HepG2 (cell line): Measurements from ENCODE around the gene HSD11B2. TPM values are rescaled to one million over a fixed set of nuclear protein-coding genes. Genes with fewer than 3 reads are reported as not detected.

Source experiments
- DPF2 ChIP-seq: sonication (generic); formaldehyde crosslinking; IDR thresholded peaks from 2 replicates; pipeline ENCODE4 v1.4.0; 2020; ENCODE audit warnings: mild to moderate bottlenecking, low read depth, missing genetic modification reagents, borderline replicate concordance
- GFI1 ChIP-seq: sonication (generic); formaldehyde crosslinking; IDR thresholded peaks from 2 replicates; pipeline ENCODE4 v1.5.0; 2020; ENCODE audit warnings: missing genetic modification reagents, mild to moderate bottlenecking, borderline replicate concordance
- PCBP1 ChIP-seq: fragments of 200-400 bp; formaldehyde crosslinking; IDR thresholded peaks from 2 replicates; pipeline ENCODE4 v1.6.1; 2017; ENCODE audit warnings: mild to moderate bottlenecking, low read depth, low read length, borderline replicate concordance
- POLR2G ChIP-seq: fragments of 200-400 bp; formaldehyde crosslinking; IDR thresholded peaks from 2 replicates; pipeline ENCODE4 v1.6.1; 2018; ENCODE audit warnings: mild to moderate bottlenecking, low read depth, low read length, moderate library complexity
- RARG ChIP-seq: sonication (generic); formaldehyde crosslinking; IDR thresholded peaks from 2 replicates; pipeline ENCODE4 v1.4.0; 2020; ENCODE audit warnings: low read depth, mild to moderate bottlenecking, missing genetic modification reagents
- SOX13 ChIP-seq, 3 experiments: fragments of 450-650 bp in 1 of 3; sonication (generic) in 1 of 3; formaldehyde crosslinking in 1 of 3; IDR thresholded peaks in 2 of 3; conservative IDR thresholded peaks in 1 of 3; 2 replicates each; pipeline versions ENCODE4 v1.5.0 to v1.6.1; 2016 to 2020; ENCODE audit warnings: antibody characterized with exemption in 1 of 3, mild to moderate bottlenecking in 1 of 3, missing compliant biosample characterization in 1 of 3, missing genetic modification reagents in 1 of 3, moderate library complexity in 1 of 3
- SUZ12 ChIP-seq: fragments of 150-350 bp; IDR thresholded peaks from 2 replicates; pipeline ENCODE4 v1.6.1; 2014; ENCODE audit warnings: low read depth, low read length
- TOE1 ChIP-seq: sonication (generic); formaldehyde crosslinking; IDR thresholded peaks from 2 replicates; pipeline ENCODE4 v1.4.0; 2020; ENCODE audit warnings: mild to moderate bottlenecking, missing genetic modification reagents
- ZBTB42 ChIP-seq: sonication (generic); formaldehyde crosslinking; IDR thresholded peaks from 2 replicates; pipeline ENCODE4 v1.5.0; 2020; ENCODE audit warnings: mild to moderate bottlenecking, missing genetic modification reagents
- ZNF333 ChIP-seq: sonication (generic); formaldehyde crosslinking; IDR thresholded peaks from 2 replicates; pipeline ENCODE4 v1.4.0; 2020; ENCODE audit warnings: mild to moderate bottlenecking, missing genetic modification reagents, borderline replicate concordance
- ZNF563 ChIP-seq: sonication (generic); formaldehyde crosslinking; IDR thresholded peaks from 2 replicates; pipeline ENCODE4 v1.8.0; 2022; ENCODE audit warnings: mild to moderate bottlenecking, moderate library complexity, missing genetic modification reagents
- ZNF577 ChIP-seq: sonication (generic); formaldehyde crosslinking; IDR thresholded peaks from 2 replicates; pipeline ENCODE4 v1.4.0; 2020; ENCODE audit warnings: mild to moderate bottlenecking, low read depth, missing genetic modification reagents, borderline replicate concordance
- ZNF747 ChIP-seq: sonication (generic); formaldehyde crosslinking; IDR thresholded peaks from 2 replicates; pipeline ENCODE4 v1.8.1; 2023; ENCODE audit warnings: missing genetic modification reagents, mild to moderate bottlenecking, borderline replicate concordance
- ZSCAN12 ChIP-seq: sonication (generic); formaldehyde crosslinking; IDR thresholded peaks from 2 replicates; pipeline ENCODE4 v1.9.0; 2021; ENCODE audit warnings: mild to moderate bottlenecking, missing genetic modification reagents
- polyA plus RNA-seq, 8 experiments: library from polyadenylated mRNA; depleted of rRNA in 3 of 8; stranded (reverse) in 7 of 8; unstranded in 1 of 8; fragments of >200 nt; fragmentation: Illumina TruSeq in 4 of 8; extraction: Trizol in 4 of 8; gene quantifications; 2 replicates each; pipeline versions ENCODE4 v1.2.1 to v1.2.3, GENCODE V29; 2011 to 2016; ENCODE audit warnings: low read depth in 4 of 8, missing spikeins in 1 of 8, mixed read lengths in 1 of 8; ENCODE audit not compliant: insufficient read depth in 1 of 8
- total RNA-seq, 5 experiments: library from RNA; depleted of rRNA; stranded (reverse); fragments of >200 nt; fragmentation: Illumina TruSeq; extraction: Trizol; gene quantifications; 2 replicates each; pipeline ENCODE4 v1.2.3, GENCODE V29; 2016; ENCODE audit warnings: low read depth in 1 of 5
- TF ChIP-seq, protein P1 (sequence below): sonication (generic); formaldehyde crosslinking; IDR thresholded peaks from 2 replicates; pipeline ENCODE4 v1.4.0; 2020; ENCODE audit warnings: missing genetic modification reagents
- TF ChIP-seq, protein P2 (sequence below): sonication (generic); formaldehyde crosslinking; IDR thresholded peaks from 2 replicates; pipeline ENCODE4 v1.4.0; 2020; ENCODE audit warnings: missing genetic modification reagents
- TF ChIP-seq, protein P3 (sequence below): sonication (generic); formaldehyde crosslinking; IDR thresholded peaks from 2 replicates; pipeline ENCODE4 v1.4.0; 2020; ENCODE audit warnings: mild to moderate bottlenecking, low read depth, missing genetic modification reagents
- TF ChIP-seq, protein P4 (sequence below): fragments of 450-650 bp; IDR thresholded peaks from 2 replicates; pipeline ENCODE4 v1.6.1; 2017

The HSD11B2 gene
- total and polyA plus RNA-seq, 2 of the 13 experiments (the other 11 are each of a cell fraction or from before 2014, with no cell fraction given): 8.9 to 13.6 TPM

DNA sequence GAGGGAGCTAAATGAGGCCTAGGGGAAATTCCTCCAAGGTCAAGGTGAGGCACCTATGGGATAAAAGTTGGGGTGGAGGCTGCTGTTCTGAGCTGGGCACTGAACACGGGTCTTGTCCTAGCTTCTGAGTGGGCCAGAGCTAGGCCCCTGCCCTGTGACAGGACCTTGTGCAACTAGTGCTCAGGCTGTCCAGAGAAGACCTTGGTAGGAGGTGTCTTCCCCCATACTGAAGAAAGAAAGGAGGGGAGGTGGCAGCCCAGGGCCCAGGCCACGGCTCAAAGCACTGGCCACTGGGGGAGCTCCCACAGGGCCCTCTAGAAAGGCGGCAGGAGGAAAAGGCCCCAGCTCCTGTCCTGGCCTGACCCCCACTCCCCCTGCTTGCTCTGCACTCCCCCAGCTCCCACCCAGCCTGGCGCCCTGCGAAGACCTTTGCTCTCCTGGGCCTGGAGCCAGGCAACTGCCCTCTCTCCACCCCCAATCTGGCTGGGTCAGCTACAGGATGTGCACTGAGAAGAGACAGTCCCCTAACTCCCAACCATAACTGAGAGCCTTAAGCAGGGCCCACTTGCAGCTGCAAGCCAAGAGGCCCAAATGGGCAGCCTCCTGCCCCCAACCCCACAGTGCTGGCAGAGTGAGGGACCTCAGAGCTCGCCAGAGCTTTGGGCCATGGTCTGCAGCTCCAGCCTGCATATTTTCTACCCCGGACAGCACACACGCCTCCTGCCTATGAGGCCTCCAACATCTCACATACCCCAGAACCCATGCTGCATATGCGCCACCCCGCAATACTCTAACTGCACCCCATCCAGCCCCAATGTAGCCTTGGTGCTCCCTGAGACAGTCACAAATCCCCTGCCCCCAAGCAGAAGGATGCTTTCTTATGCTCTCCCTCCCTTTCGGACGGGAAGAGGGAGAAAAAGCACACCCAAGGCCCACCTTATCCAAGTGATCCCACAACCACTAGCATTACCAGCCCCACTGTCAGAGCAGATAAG lies 15.3 kb downstream of the HSD11B2 start (continued):
- TF ChIP-seq, protein P1, sequence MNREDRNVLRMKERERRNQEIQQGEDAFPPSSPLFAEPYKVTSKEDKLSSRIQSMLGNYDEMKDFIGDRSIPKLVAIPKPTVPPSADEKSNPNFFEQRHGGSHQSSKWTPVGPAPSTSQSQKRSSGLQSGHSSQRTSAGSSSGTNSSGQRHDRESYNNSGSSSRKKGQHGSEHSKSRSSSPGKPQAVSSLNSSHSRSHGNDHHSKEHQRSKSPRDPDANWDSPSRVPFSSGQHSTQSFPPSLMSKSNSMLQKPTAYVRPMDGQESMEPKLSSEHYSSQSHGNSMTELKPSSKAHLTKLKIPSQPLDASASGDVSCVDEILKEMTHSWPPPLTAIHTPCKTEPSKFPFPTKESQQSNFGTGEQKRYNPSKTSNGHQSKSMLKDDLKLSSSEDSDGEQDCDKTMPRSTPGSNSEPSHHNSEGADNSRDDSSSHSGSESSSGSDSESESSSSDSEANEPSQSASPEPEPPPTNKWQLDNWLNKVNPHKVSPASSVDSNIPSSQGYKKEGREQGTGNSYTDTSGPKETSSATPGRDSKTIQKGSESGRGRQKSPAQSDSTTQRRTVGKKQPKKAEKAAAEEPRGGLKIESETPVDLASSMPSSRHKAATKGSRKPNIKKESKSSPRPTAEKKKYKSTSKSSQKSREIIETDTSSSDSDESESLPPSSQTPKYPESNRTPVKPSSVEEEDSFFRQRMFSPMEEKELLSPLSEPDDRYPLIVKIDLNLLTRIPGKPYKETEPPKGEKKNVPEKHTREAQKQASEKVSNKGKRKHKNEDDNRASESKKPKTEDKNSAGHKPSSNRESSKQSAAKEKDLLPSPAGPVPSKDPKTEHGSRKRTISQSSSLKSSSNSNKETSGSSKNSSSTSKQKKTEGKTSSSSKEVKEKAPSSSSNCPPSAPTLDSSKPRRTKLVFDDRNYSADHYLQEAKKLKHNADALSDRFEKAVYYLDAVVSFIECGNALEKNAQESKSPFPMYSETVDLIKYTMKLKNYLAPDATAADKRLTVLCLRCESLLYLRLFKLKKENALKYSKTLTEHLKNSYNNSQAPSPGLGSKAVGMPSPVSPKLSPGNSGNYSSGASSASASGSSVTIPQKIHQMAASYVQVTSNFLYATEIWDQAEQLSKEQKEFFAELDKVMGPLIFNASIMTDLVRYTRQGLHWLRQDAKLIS: no peak
- TF ChIP-seq RARG (CRISPR knock-in tag) (no peak), TOE1 (CRISPR knock-in tag) (no peak), ZSCAN12 (no peak), POLR2G (peak; percentile 67; the same call in 1 of the 2 replicates), ZNF333 (CRISPR knock-in tag) (0 out of 2 replicates have a peak, but pooled peaks have one; percentile 34), ZNF577 (CRISPR knock-in tag) (no peak), SOX13 (IDR thresholded peaks at IDR 0.05) (no peak), SOX13 (CRISPR knock-in tag; conservative IDR thresholded peaks at IDR 0.05 in 1 of 2, IDR thresholded peaks at IDR 0.05 in 1 of 2) (0 out of 4 replicates have a peak, but pooled peaks of 1 of the 2 experiments have one; percentile 59), ZNF747 (CRISPR knock-in tag) (no peak), SUZ12 (no peak), GFI1 (no peak), DPF2 (peak; percentile 88), ZNF563 (CRISPR knock-in tag) (0 out of 2 replicates have a peak, but pooled peaks have one; percentile 24), PCBP1 (no peak), ZBTB42 (no peak)
- TF ChIP-seq, protein P2, sequence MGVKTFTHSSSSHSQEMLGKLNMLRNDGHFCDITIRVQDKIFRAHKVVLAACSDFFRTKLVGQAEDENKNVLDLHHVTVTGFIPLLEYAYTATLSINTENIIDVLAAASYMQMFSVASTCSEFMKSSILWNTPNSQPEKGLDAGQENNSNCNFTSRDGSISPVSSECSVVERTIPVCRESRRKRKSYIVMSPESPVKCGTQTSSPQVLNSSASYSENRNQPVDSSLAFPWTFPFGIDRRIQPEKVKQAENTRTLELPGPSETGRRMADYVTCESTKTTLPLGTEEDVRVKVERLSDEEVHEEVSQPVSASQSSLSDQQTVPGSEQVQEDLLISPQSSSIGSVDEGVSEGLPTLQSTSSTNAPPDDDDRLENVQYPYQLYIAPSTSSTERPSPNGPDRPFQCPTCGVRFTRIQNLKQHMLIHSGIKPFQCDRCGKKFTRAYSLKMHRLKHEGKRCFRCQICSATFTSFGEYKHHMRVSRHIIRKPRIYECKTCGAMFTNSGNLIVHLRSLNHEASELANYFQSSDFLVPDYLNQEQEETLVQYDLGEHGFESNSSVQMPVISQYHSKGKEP (CRISPR knock-in tag): no peak
- TF ChIP-seq, protein P3, sequence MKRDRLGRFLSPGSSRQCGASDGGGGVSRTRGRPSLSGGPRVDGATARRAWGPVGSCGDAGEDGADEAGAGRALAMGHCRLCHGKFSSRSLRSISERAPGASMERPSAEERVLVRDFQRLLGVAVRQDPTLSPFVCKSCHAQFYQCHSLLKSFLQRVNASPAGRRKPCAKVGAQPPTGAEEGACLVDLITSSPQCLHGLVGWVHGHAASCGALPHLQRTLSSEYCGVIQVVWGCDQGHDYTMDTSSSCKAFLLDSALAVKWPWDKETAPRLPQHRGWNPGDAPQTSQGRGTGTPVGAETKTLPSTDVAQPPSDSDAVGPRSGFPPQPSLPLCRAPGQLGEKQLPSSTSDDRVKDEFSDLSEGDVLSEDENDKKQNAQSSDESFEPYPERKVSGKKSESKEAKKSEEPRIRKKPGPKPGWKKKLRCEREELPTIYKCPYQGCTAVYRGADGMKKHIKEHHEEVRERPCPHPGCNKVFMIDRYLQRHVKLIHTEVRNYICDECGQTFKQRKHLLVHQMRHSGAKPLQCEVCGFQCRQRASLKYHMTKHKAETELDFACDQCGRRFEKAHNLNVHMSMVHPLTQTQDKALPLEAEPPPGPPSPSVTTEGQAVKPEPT: no peak; the same call in 1 of the 2 replicates
- TF ChIP-seq, protein P4, sequence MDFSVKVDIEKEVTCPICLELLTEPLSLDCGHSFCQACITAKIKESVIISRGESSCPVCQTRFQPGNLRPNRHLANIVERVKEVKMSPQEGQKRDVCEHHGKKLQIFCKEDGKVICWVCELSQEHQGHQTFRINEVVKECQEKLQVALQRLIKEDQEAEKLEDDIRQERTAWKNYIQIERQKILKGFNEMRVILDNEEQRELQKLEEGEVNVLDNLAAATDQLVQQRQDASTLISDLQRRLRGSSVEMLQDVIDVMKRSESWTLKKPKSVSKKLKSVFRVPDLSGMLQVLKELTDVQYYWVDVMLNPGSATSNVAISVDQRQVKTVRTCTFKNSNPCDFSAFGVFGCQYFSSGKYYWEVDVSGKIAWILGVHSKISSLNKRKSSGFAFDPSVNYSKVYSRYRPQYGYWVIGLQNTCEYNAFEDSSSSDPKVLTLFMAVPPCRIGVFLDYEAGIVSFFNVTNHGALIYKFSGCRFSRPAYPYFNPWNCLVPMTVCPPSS: no peak
